Panc1 (cell line): ENCODE results near the gene NPM3.

ENCODE experiments used
- CTCF ChIP-seq: fragments of 450-650 bp; IDR thresholded peaks from 2 replicates; pipeline ENCODE4 v1.5.1; 2017; ENCODE audit warnings: mild to moderate bottlenecking
- POLR2AphosphoS5 ChIP-seq: IDR thresholded peaks from 2 replicates; pipeline ENCODE4 v1.6.1; 2012; ENCODE audit warnings: mild to moderate bottlenecking, low read depth, low read length, moderate library complexity
- REST ChIP-seq, 2 experiments: IDR thresholded peaks; 2 replicates each; pipeline ENCODE4 v1.6.1; 2011 to 2012; ENCODE audit warnings: low read depth in 2 of 2, control low read depth in 1 of 2, low read length in 1 of 2, mild to moderate bottlenecking in 1 of 2, moderate library complexity in 1 of 2; ENCODE audit not compliant: insufficient read depth in 1 of 2
- TCF7L2 ChIP-seq: IDR thresholded peaks from 2 replicates; pipeline ENCODE4 v1.6.1; 2011; ENCODE audit warnings: mild to moderate bottlenecking, low read depth, low read length, inconsistent platforms

- TF ChIP-seq CTCF (peak; percentile 99), POLR2AphosphoS5 (no peak), REST (IDR thresholded peaks at IDR 0.05; ENCODE audit: insufficient read depth in 1 of 2, low read depth in 2 of 2, low read length in 1 of 2) (no peak), TCF7L2 (no peak)
These were observed 2.2 kb downstream of the NPM3 start for GRCh38 chr10:101780818-101781654.
